AG09319 (cell line): ENCODE results near the gene UCP2.

Source experiments
- DNase-seq: peaks from one replicate; pipeline ENCODE4 v3.0.0-alpha.2; 2010; ENCODE audit warnings: low read depth; ENCODE audit errors: extremely low read depth
- CTCF ChIP-seq: IDR thresholded peaks from 2 replicates; pipeline ENCODE4 v1.5.1; 2011; ENCODE audit warnings: low read depth, mild to moderate bottlenecking, inconsistent platforms, low read length, moderate library complexity

UCP2 gene

GRCh38 chr11:73997120-73997770 is 14.6 kb upstream of the UCP2 start:
- TF ChIP-seq CTCF, result no peak
- DNase-seq, result no peak

DNA sequence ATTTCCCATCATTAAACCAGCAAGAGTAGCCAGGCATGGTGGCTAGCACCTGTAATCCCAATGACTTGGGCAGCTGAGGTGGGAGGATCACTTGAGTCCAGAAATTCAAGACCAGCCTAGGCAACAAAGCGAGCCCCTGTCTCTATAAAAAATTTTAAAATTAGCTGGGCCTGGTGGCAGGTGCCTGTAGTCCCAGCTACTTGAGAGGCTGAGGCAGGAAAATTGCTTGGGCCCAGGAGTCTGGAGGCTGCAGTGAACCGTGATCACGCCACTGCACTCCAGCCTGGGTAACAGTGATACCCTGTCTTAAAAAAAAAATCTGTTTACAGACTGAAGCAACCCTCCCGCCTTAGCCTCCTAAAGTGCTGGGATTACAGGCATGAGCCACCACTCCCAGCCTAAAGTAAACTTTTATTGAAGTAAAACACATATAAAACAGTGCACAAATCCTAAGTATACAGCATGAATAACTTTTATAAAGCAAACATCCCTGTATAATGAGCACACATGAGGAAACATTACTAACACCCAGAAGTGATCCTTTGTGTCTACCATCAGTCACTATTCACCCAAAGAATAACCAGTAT is 13.6 kb upstream of the UCP2 start:
- no peak for TF ChIP-seq CTCF
- no peak for DNase-seq

- DNase-seq, result no peak
- TF ChIP-seq CTCF, result no peak
These were observed 13.1 kb upstream of the UCP2 start for GRCh38 chr11:73995731-73996130.

GRCh38 chr11:73995247-73995646 is 12.6 kb upstream of the UCP2 start:
- no peak for DNase-seq
- TF ChIP-seq CTCF, result no peak

DNA sequence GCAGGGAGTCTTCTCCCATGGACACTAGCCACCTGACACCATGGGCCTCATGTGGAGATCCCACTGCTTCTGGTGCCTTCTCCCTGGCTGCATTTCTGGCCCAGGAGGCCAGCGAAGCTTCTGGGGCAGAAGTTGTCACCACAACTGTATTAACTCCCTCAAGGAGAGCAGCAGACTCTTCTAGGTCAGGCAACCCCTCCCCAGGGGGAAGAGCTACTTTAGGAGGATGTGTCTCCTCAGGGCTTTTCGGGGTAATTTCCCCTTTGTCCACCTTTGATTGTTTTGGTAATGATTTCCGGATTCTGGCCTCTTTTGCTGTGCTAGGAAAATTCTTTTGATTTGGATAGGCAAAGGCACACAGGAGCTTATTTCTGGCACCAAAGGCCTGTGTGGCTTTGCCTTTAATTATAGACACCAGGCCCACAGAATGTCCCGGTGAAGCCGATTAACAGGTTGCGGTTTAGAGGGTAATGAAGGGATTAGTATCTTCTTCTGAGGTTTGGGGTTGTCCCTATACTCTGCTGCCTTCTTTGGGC is 8.9 kb upstream of the UCP2 start:
- no peak for DNase-seq
- no peak for TF ChIP-seq CTCF

- DNase-seq, result no peak
- no peak for TF ChIP-seq CTCF
These were observed 8.1 kb upstream of the UCP2 start for GRCh38 chr11:73990730-73991129.

GRCh38 chr11:73989156-73989555 is 6.5 kb upstream of the UCP2 start:
- peak; percentile 7 for TF ChIP-seq CTCF
- no peak for DNase-seq
